SH-SY5Y (cell line): Measurements from ENCODE around the gene EFCAB14.

Experiments used
- GATA2 ChIP-seq: IDR thresholded peaks from 2 replicates; pipeline ENCODE4 v1.6.1; 2011; ENCODE audit warnings: mild to moderate bottlenecking, low read depth, low read length
- GATA3 ChIP-seq: IDR thresholded peaks from 2 replicates; pipeline ENCODE4 v1.6.1; 2011; ENCODE audit warnings: low read depth, mild to moderate bottlenecking, low read length, moderate library complexity

The EFCAB14 gene

GRCh38 chr1:46672696-46673095 lies 46.2 kb downstream of the EFCAB14 start:
- TF ChIP-seq GATA3 (no peak), GATA2 (no peak)

GRCh38 chr1:46671554-46671953 lies 47.4 kb downstream of the EFCAB14 start, which contains the start of gene TEX38:
Gene TEX38, plus strand, starts transcription at chr1:46671854. Its CDS starts 81 bp downstream, at chr1:46671935.
- no peak for TF ChIP-seq GATA2
- TF ChIP-seq GATA3 = no peak

DNA sequence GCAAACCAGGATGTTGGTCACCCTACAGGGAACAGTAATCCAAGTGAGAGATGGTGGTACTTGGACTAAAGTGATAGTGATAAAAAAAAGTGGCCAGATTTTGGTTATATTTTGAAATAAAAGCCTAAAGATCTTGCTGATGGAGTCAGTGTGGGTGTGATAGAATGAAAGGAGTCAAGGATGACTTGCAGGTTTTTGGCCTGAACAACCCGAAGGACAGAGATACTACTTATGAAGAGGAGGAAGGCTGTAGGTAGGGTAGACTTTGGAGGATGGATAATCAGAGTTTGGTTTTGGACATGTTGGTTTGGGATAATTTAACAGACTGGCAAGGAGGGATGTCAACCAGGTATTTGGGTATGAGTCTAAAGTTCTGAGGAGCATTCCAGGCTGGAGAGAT lies 48.8 kb downstream of the EFCAB14 start:
- TF ChIP-seq GATA2 (no peak), GATA3 (no peak)

DNA sequence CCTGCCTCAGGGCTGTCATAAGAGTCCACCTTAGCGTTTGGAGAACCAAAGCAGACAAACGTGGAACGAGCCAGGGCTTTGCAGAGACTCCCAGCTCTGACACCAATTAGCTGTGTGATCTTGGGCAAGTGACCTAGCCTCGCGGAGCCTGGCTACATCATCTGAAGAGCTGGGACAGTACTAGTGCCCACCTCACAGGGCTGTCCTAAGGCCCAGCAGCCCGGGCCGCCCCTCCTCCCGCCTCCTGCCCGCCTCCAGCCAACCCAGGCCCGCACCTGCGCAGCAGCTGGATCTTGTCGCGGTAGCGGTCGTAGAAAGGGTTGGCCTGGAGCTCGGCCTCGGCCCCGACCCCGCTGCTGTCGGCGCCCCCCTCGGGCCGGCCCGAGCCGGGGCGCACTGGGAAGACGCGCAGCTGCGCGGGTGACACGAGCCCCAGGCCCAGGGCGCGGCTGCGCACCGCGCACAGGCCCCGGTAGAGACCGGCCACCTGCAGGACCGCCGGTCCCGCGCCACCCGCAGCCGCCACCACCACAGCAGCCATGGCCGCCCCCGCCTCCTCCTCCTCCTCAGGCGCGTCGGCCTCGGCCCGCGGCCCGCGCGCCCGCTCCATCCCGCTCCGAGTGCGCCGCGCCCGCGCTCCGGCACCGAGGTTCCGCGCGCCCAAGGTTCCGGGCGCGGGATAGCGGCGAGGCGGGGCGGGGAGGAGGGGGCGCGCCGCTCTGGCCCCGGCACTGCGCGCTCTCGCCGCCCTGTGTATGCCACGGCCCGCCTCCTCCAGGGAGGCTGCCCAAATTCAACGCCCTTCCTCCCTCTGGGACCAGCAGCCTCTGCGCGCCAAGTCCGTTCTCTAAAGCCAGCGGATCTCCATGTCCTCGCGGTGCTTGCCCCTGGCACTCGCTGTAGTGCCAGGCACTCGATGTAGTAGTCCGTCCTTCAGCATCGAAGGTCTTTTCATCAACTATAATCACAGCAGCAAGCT lies 50.8 kb downstream of the EFCAB14 start, which contains the start of gene ATPAF1:
Gene ATPAF1, minus strand, starts transcription at position 583 of the 979 bp plus-strand sequence. Its CDS starts 42 bp downstream, at position 541.
- no peak for TF ChIP-seq GATA2
- TF ChIP-seq GATA3 = no peak

DNA sequence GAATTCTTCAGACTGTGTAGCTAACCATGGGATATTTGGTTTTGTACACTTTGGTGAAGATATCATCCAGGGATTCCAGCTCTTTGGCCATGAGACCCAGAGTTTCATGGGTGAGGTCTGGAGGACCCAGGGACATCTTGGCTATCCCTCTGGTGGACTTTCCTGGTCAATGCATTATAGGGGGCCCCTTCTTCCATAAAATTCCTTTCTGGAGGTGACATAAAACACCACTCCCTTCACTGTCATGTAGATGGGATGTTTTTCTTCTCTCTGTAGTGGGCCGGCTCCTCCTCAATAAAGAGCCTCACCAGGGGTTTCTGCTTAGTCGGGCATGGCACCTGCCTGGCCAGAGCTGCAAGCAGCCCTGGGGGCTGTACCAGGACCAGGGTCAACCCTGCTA lies 52.9 kb downstream of the EFCAB14 start:
- no peak for TF ChIP-seq GATA3
- no peak for TF ChIP-seq GATA2

GRCh38 chr1:46659307-46659870 lies 59.5 kb downstream of the EFCAB14 start:
- TF ChIP-seq GATA2 = no peak
- no peak for TF ChIP-seq GATA3

DNA sequence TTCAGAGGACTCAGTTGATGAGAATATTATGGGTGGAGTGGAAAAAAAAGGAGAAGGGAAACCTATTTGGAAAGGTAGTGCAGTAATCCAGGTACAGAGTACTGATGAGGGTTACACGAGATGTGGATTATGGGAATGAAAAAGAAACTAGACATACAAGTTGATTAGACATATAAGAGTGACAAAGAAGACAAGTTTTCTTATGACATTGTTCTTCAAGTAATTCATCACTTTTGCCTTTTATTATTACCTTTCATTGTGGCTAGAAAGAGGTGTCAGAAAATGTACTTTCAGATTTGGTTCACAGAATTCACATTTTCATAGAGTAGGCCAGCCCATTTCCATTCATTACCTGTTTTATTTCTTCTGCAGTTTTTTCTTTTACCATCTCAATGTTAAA lies 61.1 kb downstream of the EFCAB14 start:
- TF ChIP-seq GATA2 (no peak), GATA3 (no peak)

GRCh38 chr1:46656643-46657042 lies 62.3 kb downstream of the EFCAB14 start:
- TF ChIP-seq GATA3 (no peak), GATA2 (no peak)

- no peak for TF ChIP-seq GATA3
- no peak for TF ChIP-seq GATA2
Observed at GRCh38 chr1:46655848-46656247, 63.1 kb downstream of the EFCAB14 start.

DNA sequence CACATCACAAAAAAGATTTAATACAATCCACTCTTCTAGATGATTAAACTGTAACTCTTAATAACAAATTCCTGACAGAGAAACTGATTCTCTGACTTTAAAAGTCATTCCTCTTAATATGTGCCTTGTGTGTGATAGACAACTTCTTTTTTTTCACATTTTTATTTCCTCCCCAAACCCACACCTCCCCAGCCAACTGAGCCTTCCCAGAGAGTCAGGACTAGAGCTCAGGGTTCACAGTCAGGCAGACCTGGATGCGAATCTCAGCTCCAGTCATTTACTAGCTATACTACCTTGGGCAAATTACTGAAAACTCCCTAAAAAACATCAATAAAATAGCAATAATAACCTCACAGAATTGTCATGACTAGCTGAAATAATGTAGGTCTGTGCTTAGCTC lies 64.9 kb downstream of the EFCAB14 start:
- TF ChIP-seq GATA3 (no peak), GATA2 (no peak)

DNA sequence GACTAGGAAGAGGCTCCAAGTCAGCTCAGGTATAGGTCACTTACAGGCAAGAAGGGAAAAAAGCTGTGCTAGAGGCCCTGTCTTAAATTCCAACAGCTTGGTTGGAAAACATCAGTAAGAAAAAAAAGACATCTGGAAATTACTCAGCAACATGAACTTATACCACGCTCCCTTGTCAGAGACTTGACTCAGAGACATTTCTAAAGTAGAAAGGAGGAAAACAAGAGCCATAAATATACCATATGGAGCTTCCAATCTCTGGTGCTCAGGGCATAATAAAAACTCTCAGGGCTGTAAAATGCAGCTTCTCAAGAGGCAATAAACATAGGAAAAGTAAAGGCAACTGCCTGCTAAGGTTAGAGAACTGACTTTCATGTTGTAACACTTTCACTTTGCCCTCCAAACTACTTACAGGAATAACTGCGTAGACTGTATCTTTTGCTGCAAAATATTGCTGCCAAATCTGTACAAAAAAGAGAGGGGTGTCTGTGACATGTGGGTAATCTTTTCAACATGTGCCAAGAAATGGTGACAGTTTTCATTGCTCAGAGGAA lies 65.4 kb downstream of the EFCAB14 start:
- TF ChIP-seq GATA3 (no peak), GATA2 (no peak)

DNA sequence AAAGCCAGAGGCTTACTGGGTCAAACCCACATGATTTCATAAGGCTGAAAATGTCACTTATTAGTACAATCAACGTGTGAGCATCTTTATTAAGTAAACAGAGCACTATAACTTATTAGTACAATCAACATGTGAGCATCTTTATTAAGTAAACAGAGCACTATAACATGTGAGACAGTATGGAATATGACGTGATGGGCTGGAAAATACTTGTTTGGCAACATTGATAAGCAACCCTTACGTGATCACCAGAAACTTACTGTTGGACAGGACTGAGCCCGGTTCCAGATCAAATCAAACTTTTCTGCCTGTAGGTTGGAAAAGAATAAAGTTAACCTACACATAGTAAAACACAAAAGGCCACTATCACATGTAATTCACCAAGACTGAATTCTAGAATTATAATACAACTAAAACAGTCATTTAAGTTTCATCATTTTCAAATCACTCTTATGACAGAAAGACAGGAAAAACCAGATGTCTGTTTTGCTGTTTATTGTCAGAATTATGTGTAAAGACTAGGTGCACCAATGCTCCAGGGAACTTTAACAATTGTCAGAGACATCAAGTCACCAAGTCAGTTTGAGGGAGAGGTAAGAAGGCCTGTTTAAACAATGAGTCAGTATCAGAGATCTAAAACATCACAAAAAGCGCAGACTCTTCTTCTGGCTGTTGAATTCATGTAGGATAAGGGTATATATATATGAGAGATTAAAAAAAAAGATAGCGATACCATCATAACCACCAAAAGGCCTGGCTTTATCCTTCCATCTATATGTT lies 66.4 kb downstream of the EFCAB14 start:
- TF ChIP-seq GATA3 (no peak), GATA2 (no peak)

DNA sequence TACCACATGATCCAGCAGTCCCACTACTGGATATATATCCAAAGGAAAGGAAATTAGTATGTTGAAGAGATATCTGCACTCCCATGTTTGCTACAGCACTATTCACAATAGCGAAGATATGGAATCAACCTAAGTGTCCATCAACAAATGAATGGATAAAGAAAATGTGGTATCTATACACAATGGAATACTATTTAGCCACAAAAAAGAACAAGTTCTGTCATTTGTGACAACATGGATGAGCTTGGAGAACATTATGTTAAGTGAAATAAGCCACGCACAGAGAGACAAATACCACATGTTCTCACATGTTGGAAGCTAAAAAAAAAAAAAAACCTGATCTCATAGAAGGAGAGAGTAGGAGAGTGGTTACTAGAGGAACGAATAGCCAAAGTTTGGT lies 68.4 kb downstream of the EFCAB14 start:
- TF ChIP-seq GATA3 = no peak

- TF ChIP-seq GATA3 = no peak
- no peak for TF ChIP-seq GATA2
Observed at GRCh38 chr1:46649764-46650163, 69.2 kb downstream of the EFCAB14 start.

DNA sequence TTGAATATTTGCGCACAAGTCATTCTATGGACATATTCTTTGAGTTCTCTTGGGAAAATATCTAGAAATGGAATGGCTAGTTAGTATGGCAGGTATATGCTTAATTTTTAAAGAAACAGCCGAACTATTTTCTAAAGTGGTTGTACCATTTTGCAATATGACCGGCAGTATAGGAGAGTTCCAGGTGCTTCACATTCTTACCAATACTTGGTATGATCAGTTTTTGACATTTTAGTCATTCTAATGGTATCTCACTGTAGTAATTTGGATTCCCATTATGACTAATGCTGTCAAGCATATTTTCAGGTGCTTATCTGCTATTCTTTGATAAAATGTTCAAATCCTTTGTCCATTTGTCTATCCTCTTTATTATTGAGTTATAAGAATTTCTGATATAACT lies 71.3 kb downstream of the EFCAB14 start:
- TF ChIP-seq GATA2 (no peak), GATA3 (no peak)
